GM19395 (cell line): Measurements from ENCODE around the gene MEA1.
"Not testable (repeated sequence)": the region's sequence is repeated elsewhere in the genome, so short reads cannot be mapped to it uniquely, and the experiment has no call there.

Experiments
- ATAC-seq: cut with Tn5 transposase; IDR thresholded peaks from one replicate; pipeline ENCODE4 v1.9.1; 2021; ENCODE audit warnings: mild to moderate bottlenecking, moderate library complexity; ENCODE audit not compliant: unreplicated experiment

Gene MEA1

GRCh38 chr6:43013097-43013842 lies 476 bp downstream of the MEA1 start:
- ATAC-seq, result peak; percentile 7

DNA sequence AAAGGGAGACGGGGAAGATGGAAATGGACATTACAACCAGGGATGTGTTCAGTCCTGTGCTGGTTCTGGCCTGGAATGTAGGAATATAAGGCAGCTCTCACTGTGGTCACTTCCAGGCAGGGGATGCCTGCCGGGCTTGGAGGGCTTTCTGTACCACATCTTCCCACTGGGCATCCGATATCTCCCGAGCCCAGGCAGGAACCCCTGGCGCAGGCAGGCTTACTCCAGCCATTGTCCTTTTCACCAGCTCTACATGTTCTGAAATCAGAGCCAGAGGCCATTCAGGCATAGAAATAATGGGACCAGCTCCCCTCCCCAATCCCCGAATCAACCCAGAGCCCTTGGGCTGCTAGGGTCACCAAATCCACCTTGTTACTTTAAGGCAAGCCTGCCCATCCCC lies 1.4 kb downstream of the MEA1 start:
- ATAC-seq, result no peak

- ATAC-seq, result no peak
Observed at GRCh38 chr6:43011207-43011606, 2.5 kb downstream of the MEA1 start.

DNA sequence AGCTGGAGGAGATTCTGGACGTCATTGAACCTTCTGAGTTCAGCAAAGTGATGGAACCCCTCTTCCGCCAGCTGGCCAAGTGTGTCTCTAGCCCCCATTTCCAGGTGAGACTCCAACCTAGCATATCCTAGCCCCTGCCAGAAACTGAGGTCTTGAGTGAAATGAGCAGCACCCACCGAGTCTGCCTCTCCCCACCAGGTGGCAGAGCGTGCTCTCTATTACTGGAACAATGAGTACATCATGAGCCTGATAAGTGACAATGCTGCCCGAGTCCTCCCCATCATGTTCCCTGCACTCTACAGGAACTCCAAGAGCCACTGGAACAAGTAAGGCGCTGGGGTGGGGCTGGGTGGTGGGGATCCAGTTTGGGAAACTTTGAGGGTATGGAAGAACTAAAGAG lies 4.6 kb downstream of the MEA1 start:
- no peak for ATAC-seq

GRCh38 chr6:43007126-43007525 lies 6.6 kb downstream of the MEA1 start:
- ATAC-seq, result no peak

GRCh38 chr6:43006251-43006650 lies 7.5 kb downstream of the MEA1 start:
- no peak for ATAC-seq

DNA sequence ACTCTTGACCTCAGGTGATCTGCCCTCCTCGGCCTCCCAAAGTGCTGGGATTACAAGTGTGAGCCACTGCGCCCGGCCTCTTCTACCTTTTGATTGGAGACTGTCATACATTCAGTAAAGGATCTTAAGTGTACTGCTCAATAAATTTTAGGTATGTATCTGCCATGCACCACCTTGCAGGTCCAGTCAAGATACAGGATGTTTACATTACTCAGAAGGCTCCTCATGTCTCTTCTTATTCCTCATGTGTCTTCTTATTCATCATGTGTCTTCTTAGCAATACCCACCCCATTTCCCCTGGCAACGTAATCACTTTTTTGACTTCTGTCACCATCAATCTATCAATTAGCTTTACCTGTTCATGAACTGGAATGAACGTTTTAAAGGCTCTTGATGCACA lies 7.9 kb downstream of the MEA1 start:
- ATAC-seq, result no peak

GRCh38 chr6:43001843-43002242 lies 11.9 kb downstream of the MEA1 start:
- ATAC-seq, result no peak

DNA sequence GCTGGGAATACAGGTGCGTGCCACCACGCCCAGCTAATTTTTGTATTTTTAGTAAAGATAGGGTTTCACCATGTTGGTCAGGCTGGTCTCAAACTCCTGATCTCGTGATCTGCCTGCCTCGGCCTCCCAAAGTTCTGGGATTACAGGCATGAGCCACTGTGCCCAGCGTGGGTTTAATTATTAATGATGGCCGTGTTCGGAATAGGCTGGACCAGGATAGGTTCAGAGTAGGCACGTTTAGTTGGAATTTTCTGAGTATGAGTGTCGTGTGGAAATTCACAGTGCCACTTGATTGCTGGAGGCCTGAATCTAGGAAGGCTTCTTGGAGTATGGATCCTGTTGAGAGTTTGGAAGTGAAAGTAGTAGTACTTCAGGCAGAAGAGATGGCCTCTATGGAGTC lies 15.5 kb downstream of the MEA1 start:
- ATAC-seq, result not testable (repeated sequence)

DNA sequence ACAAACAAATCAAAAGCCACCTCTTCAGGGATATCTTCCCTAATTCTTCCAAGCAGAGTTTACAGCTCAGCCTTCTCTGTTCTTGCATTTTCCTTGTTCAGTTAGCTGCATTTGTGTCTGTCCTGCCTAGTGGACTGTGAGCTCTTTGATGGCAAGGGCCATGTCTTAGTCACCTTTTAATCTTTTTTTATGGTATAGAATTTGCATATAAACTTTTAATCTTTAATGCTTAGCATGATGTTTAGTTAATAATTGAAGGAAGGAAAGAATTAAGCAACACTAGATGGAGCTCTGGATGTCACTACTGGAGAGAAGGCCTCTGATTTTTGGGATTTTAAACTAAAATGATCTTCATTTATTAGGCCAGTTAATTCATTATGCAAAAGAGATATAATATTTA lies 17.2 kb downstream of the MEA1 start:
- ATAC-seq, result no peak

DNA sequence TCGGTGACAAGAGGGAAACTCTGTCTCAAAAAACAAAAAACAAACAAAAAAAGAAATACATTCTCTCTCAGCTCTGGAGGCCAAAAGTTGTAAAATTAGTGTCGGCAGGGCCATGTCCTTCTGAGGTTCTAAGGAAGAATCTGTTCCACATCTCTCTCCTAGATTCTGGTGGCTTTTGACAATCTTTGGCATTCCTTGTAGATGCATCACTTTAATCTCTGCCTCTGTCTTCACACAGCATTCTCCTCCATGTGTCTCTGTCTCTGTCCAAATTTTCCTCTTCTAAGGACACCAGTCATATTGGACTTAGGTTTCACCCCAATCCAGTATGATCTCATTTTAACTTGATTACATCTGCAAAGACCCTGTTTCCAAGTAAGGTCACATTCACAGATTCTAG lies 20.3 kb downstream of the MEA1 start:
- ATAC-seq, result no peak

DNA sequence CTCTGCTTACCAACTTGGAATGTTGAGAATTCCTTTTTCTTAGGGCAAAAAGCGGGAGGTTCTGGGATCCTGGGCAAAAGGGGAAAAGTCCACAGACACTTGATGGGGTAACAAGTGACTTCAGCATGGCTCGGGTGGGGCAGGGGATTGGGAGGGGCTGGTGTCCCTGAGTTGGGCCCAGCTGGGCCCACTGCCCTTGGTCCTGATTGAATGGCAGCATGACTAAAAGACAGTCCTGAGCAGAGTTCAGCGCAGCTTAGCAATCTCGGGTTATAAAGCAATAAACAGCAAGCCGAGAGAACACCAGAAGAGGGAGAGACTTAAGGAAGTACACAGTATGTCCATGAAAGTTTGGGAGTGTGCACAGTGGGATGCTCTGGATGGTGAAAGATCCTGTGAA lies 23.8 kb downstream of the MEA1 start:
- ATAC-seq, result no peak

GRCh38 chr6:42988486-42989020 lies 25.2 kb downstream of the MEA1 start:
- ATAC-seq, result no peak

DNA sequence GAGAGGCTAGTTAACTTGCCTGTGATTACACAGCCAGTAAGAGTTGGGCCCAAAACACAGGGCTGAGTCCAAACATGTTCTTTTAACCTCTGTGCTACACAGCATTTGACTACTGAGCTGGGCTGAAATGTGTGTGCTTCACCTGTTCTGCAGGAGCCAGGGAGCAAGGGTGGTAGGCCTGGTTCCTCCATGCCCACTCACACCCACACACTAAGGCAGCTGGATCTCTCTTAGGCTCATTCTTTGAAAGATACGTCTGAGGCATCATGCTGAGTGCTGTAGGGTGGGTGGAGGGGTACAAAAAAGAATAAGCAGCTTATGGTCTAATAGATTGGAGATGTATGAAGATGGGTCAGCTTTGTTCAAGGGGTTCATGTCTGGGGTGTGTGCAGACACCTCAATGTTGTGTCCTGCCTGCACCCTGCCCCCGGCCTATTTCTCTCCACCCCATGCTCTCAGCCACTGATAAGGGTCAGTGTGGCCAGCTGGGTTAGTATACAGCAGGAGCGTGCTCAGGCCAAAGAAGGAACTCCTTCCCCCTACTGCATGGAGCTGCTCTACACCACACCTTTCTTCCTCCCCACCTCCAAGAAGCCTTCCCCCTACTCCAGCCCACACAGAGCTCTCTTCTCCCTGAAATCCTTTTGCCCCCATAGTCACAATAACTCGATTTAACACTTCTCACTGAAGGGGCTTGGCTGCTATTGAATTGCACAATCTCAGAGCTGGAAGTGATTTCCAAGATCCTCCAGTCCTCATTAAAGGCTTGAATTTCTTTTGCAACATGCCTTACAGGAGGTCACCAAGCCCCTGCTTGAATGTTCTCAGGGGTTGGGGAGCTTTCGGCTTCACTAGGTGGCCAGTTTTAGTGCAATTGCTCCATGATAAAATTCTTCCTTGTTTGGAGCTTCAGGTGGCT lies 26.0 kb downstream of the MEA1 start:
- ATAC-seq, result no peak

DNA sequence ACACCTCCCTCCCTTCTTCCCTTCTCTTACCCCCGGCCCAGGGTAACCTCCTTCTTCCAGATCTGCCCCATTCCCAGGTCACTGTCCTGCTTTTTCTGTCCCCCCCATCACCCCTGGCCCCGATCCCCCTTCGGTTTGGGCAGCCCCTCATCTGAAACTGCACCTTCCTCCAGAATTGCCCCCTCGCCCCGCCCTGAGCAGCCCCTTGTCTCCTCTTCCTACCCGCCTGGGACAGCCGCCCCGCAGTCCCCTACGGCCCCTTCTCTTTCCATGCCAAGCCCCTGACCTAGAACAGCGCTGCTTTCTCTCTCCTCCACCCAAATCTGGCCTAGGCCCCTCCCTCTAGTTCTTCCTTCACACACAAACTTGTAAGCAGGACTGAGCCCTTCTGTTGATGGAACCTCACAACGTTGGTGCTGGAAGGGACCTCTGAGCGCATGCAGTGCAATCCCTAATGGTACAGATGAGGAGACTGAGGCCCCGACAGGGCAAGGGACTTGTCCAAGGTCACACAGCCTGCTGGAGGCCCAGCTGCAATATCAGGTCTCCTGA lies 28.7 kb downstream of the MEA1 start:
- no peak for ATAC-seq

DNA sequence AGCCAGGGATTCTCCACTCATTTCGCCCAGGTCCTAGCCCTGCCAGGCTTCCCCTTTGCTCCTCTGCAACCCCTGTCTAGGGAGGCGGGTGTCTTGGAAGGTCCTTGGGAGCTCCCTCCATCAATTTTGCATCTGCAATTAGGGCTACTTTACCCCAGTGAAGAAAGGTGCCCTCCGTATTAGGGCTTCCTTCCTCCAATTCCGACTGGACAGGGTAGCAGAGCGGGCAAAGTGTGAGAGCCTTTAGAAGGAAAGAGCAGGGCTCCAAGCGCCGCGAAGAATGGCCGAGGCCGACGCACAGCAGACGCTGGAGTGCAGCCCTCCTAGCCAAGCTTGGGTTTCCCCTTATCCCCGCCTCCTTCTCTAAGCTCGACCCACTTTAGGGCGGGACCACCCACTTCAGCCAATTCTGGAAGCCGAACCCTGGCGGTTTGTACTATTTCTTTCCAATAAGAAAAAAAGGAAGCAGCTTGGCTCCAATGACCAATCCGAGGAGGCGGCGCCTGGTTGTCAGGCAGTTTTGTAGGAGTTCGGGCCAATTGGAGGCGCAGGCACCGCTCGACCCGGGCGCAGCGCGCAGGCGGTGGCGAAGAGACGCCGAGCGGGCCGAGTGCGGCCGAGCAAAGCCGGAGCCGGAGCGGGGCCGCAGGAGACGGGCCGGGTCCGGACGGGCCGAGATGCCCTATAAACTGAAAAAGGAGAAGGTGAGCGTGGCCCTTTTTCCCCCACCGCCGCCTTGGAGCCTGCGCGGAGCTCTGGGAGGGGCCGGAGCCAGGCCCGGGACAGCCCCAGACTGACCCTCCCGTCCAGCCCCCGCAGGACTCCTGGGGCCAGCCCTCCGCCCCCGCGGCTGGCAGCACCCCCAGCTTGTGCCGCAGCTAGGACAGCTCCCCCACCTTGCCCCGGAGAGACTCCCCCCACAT lies 29.5 kb downstream of the MEA1 start, which contains the start of gene PPP2R5D:
TSS of gene PPP2R5D (plus strand) at position 570 of the 923 bp plus-strand sequence. CDS start at position 678, 108 bp downstream.
- ATAC-seq, result peak; percentile 96

GRCh38 chr6:42981836-42982235 lies 31.9 kb downstream of the MEA1 start:
- ATAC-seq, result no peak

DNA sequence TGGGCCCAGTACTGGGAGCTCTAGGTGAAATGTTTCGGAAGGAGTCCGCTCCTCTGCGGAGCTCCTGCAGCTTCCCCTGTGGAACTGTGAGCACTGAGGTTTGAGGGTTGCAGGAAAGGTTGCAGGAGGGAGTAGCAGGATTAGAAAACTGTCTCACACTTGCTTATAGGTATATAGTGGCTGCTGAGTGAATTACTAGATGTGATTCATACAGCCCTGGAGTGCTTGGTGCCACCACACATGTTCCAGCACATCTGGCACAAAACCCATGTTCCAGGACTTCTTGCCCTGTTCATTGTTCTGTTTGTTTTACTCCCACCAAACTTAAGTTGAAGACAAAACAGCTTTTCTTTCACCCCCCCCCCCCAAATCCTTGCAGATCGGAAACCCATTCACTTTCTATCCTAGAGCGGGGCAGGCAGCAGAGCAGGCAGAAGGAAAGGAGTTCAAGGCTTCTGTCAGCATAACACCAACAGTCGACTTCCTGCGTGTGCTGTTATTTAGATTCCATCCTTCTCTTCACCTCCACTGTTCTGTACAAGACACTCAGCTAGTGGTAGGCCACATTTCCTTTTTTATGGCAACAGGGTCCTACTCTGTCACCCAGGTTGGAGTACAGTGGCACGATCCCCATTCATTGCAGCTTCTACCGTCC lies 34.1 kb downstream of the MEA1 start:
- peak; percentile 9 for ATAC-seq

DNA sequence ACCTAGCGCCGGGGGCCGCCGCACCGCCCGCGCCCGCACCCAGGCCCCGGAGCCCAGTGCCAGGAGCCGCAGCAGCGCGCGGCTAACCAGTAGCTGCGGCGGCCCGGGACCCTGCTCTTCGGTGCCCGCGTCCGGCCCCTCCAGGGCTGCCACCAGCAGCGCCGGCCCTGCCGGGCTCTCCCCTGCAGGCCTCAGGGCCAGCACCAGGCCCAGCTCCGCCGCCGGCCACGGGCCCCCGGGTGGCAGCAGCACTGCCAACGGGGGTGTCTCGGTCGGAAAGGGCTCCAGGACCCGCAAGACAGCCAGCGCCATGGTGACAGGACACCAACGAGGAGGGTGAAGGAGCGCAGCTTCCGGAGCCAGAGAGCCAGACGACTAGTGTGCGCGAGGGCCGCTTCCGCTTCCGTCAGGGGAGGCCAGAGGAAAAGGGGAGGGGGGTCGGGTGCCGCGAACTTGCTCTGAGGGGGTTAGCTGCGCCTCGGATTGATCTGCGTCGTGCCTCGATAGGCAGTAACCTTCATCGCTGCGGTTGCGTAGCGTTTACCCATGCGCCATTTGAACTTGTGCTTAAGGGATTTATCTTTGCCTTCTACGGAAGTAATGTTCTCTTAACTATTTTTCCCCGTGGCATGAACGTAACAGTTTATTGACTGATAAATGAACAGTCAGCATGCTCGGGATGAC lies 34.8 kb downstream of the MEA1 start, which contains the start of gene PEX6:
TSS of gene PEX6 (minus strand) at position 343 of the 684 bp plus-strand sequence. CDS start at position 312, 31 bp downstream.
- ATAC-seq, result peak; percentile 93
